Ovary (tissue), 3 donors: ENCODE results near the gene SSC5D.

Experiments used
- POLR2A ChIP-seq: fragments of 450-650 bp; IDR thresholded peaks from one replicate; pipeline ENCODE4 v1.6.1; 2017; ENCODE audit warnings: antibody characterized with exemption, mild to moderate bottlenecking, moderate library complexity
- TF ChIP-seq, protein P1 (sequence below), 3 donors: fragments of 450-650 bp in 2 of 3; fragments of 200-600 bp in 1 of 3; IDR thresholded peaks; one replicate each; pipeline versions ENCODE4 v1.5.1 to v1.8.0; 2016 to 2022; ENCODE audit warnings: antibody characterized with exemption in 3 of 3, mild to moderate bottlenecking in 1 of 3
- donor health status: DM: no; HTN: no; CAD: no.

DNA sequence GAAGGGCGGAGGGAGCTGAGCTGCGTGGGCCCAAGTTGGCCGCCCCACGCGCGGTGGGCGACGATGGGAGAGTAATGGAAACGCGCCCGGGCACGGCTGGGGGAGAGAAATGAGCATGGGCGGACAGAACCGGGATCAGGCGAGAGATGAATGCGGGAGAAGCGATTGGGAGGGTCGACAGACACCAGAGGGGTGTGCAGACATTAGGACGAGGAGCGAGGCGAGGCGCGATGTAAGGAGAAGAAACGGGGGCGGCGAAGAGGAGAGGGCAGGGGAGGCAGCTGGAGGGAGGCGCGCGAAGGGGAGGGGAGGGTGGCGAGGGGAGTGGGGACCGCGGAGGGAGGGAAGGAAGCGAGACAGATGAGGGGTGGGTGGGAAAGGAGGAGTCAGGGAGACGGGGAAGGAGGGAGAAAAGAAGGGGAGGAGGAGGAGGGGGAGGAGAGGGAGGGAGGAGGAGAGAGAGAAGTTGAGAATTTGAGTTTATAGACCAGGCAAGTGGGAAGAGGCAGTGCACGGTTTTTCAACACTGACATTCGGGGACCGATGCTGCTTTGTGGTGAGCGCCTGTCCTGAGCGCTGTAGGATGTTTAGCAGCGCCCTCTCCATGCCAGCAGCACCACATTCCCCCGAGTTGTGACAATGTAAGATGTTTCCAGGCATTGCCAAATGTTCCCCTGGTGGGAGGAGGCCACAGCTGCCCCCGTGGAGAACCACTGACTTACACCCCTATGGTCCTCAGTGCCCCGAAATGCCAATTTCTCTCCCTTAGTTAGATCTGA lies 45.0 kb upstream of the SSC5D start, which contains the start of gene SHISA7:
- TF ChIP-seq, protein P1, sequence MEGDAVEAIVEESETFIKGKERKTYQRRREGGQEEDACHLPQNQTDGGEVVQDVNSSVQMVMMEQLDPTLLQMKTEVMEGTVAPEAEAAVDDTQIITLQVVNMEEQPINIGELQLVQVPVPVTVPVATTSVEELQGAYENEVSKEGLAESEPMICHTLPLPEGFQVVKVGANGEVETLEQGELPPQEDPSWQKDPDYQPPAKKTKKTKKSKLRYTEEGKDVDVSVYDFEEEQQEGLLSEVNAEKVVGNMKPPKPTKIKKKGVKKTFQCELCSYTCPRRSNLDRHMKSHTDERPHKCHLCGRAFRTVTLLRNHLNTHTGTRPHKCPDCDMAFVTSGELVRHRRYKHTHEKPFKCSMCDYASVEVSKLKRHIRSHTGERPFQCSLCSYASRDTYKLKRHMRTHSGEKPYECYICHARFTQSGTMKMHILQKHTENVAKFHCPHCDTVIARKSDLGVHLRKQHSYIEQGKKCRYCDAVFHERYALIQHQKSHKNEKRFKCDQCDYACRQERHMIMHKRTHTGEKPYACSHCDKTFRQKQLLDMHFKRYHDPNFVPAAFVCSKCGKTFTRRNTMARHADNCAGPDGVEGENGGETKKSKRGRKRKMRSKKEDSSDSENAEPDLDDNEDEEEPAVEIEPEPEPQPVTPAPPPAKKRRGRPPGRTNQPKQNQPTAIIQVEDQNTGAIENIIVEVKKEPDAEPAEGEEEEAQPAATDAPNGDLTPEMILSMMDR (IDR thresholded peaks at IDR 0.05) = no peak
- TF ChIP-seq POLR2A = no peak
